NOMO-1 treated with DMSO at 0.1 percent for 48 hours (cell line): ENCODE measurements around the gene PXDN.

Experiments
- DNase-seq: peaks from one replicate; lab custom pipeline; 2025; ENCODE audit not compliant: unreplicated experiment; lab: John Stamatoyannopoulos, UW

The PXDN gene

GRCh38 chr2:1617425-1618021 lies 126.8 kb downstream of the PXDN start:
- no peak for DNase-seq

GRCh38 chr2:1614564-1614963 lies 129.8 kb downstream of the PXDN start:
- DNase-seq: no peak

GRCh38 chr2:1613731-1614354 lies 130.5 kb downstream of the PXDN start:
- no peak for DNase-seq

- DNase-seq: no peak
Measured at GRCh38 chr2:1613078-1613445, 131.3 kb downstream of the PXDN start.

- DNase-seq: no peak
Measured at GRCh38 chr2:1612391-1613077, 131.8 kb downstream of the PXDN start.

GRCh38 chr2:1611886-1612285 lies 132.4 kb downstream of the PXDN start:
- no peak for DNase-seq

- DNase-seq: no peak
Measured at GRCh38 chr2:1610096-1610485, 134.2 kb downstream of the PXDN start.

GRCh38 chr2:1609485-1610095 lies 134.7 kb downstream of the PXDN start:
- DNase-seq: no peak

- no peak for DNase-seq
Measured at GRCh38 chr2:1609040-1609439, 135.3 kb downstream of the PXDN start.

GRCh38 chr2:1607971-1608688 lies 136.2 kb downstream of the PXDN start:
- no peak for DNase-seq

- no peak for DNase-seq
Measured at GRCh38 chr2:1607236-1607920, 136.9 kb downstream of the PXDN start.

GRCh38 chr2:1606421-1607235 lies 137.7 kb downstream of the PXDN start:
- DNase-seq: no peak

- DNase-seq: no peak
Measured at GRCh38 chr2:1606046-1606400, 138.3 kb downstream of the PXDN start.

GRCh38 chr2:1605102-1606045 lies 138.9 kb downstream of the PXDN start:
- DNase-seq: no peak

GRCh38 chr2:1603521-1603920 lies 140.8 kb downstream of the PXDN start:
- no peak for DNase-seq

GRCh38 chr2:1603059-1603458 lies 141.3 kb downstream of the PXDN start:
- DNase-seq: no peak

- no peak for DNase-seq
Measured at GRCh38 chr2:1602278-1603010, 141.9 kb downstream of the PXDN start.

GRCh38 chr2:1601471-1602277 lies 142.6 kb downstream of the PXDN start:
- no peak for DNase-seq
